HG02610 (cell line): Measurements from ENCODE around the gene IDUA.
A peak's percentile ranks its signal among the peaks of the same experiment; 100 is the strongest.
"Not testable (repeated sequence)": the region's sequence is repeated elsewhere in the genome, so short reads cannot be mapped to it uniquely, and the experiment has no call there.

ENCODE experiments used
- ATAC-seq: cut with Tn5 transposase; IDR thresholded peaks from one replicate; pipeline ENCODE4 v1.9.1; 2021; ENCODE audit warnings: mild to moderate bottlenecking, moderate library complexity; ENCODE audit not compliant: unreplicated experiment

Gene IDUA

GRCh38 chr4:966266-967112 is 20.4 kb upstream of the IDUA start:
- ATAC-seq = no peak

- ATAC-seq = no peak
Observed at GRCh38 chr4:967113-968104, 19.4 kb upstream of the IDUA start.

- ATAC-seq = no peak
Observed at GRCh38 chr4:968221-968620, 18.6 kb upstream of the IDUA start.

- ATAC-seq = no peak
Observed at GRCh38 chr4:968621-969394, 18.0 kb upstream of the IDUA start.

GRCh38 chr4:970046-970745 is 16.6 kb upstream of the IDUA start:
- no peak for ATAC-seq

GRCh38 chr4:970854-971520 is 15.9 kb upstream of the IDUA start:
- ATAC-seq = no peak

- ATAC-seq = no peak
Observed at GRCh38 chr4:971666-972500, 15.0 kb upstream of the IDUA start.

GRCh38 chr4:972651-973424 is 14.0 kb upstream of the IDUA start:
- peak; percentile 28 for ATAC-seq

GRCh38 chr4:973431-974397 is 13.1 kb upstream of the IDUA start, which contains the start of gene DGKQ:
Gene DGKQ (minus strand): TSS chr4:973569. CDS start chr4:973482, 87 bp downstream.
- peak; percentile 60 for ATAC-seq

- no peak for ATAC-seq
Observed at GRCh38 chr4:974668-975067, 12.2 kb upstream of the IDUA start.

GRCh38 chr4:976016-976415 is 10.8 kb upstream of the IDUA start:
- not testable (repeated sequence) for ATAC-seq

- no peak for ATAC-seq
Observed at GRCh38 chr4:978957-979701, 7.7 kb upstream of the IDUA start.

- no peak for ATAC-seq
Observed at GRCh38 chr4:982291-982690, 4.6 kb upstream of the IDUA start.

- no peak for ATAC-seq
Observed at GRCh38 chr4:982814-983213, 4.0 kb upstream of the IDUA start.

GRCh38 chr4:984336-985054 is 2.3 kb upstream of the IDUA start:
- ATAC-seq = no peak
